OCI-LY1 (cell line): ENCODE data around the gene SLC39A9.

Experiments
- EZH2 ChIP-seq: fragments of 200-600 bp; sonication (generic), shearing (Covaris generic); IDR thresholded peaks from 2 replicates; pipeline ENCODE4 v1.8.0; 2017; ENCODE audit warnings: borderline replicate concordance, mixed run types, mild to moderate bottlenecking, antibody characterized with exemption, low read length, moderate library complexity, mixed read lengths
- TF ChIP-seq, protein P1 (sequence below): fragments of 200-600 bp; sonication (generic), shearing (Covaris generic); IDR thresholded peaks from 2 replicates; pipeline ENCODE4 v1.5.1; 2017; ENCODE audit warnings: mild to moderate bottlenecking, antibody characterized with exemption, low read length, moderate library complexity, mixed read lengths

DNA sequence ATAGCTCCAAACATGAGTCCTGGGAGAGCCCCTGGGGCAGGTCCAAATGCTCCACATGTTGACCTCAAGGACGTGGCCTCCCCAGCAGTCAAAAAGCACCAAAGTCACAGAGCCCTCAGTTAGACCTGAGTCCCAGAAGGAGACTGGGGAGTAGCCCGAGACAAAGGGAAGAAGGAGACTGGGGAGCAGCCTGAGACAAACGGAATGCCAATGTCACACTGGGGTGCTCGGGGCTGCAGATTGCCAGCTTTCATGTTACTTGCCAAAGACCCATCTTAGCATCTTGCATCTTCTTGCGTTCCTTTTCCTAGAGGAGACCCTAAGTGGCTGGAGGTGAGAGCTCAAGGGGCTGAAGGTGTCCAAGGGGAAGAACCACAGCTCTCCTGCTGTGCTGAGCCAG is 100.9 kb downstream of the SLC39A9 start:
- TF ChIP-seq EZH2 = no peak
- TF ChIP-seq, protein P1, sequence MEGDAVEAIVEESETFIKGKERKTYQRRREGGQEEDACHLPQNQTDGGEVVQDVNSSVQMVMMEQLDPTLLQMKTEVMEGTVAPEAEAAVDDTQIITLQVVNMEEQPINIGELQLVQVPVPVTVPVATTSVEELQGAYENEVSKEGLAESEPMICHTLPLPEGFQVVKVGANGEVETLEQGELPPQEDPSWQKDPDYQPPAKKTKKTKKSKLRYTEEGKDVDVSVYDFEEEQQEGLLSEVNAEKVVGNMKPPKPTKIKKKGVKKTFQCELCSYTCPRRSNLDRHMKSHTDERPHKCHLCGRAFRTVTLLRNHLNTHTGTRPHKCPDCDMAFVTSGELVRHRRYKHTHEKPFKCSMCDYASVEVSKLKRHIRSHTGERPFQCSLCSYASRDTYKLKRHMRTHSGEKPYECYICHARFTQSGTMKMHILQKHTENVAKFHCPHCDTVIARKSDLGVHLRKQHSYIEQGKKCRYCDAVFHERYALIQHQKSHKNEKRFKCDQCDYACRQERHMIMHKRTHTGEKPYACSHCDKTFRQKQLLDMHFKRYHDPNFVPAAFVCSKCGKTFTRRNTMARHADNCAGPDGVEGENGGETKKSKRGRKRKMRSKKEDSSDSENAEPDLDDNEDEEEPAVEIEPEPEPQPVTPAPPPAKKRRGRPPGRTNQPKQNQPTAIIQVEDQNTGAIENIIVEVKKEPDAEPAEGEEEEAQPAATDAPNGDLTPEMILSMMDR = no peak
